D721Med (cell line): ENCODE data around the gene PCYOX1L.

Source experiments
- DNase-seq: peaks from one replicate; pipeline ENCODE4 v3.0.0; 2011; ENCODE audit warnings: low spot score; ENCODE audit not compliant: insufficient read length
- FAIRE-seq: peaks from 2 replicates; lab custom pipeline; 2011; peaks lifted over from hg19 to GRCh38; lab: Jason Lieb, UNC
- TF ChIP-seq, protein P1 (sequence below): IDR thresholded peaks from 2 replicates; pipeline ENCODE4 v1.5.1; 2012; ENCODE audit warnings: mild to moderate bottlenecking, control low read depth; ENCODE audit not compliant: insufficient read depth; ENCODE audit errors: missing control alignments

The PCYOX1L gene

DNA sequence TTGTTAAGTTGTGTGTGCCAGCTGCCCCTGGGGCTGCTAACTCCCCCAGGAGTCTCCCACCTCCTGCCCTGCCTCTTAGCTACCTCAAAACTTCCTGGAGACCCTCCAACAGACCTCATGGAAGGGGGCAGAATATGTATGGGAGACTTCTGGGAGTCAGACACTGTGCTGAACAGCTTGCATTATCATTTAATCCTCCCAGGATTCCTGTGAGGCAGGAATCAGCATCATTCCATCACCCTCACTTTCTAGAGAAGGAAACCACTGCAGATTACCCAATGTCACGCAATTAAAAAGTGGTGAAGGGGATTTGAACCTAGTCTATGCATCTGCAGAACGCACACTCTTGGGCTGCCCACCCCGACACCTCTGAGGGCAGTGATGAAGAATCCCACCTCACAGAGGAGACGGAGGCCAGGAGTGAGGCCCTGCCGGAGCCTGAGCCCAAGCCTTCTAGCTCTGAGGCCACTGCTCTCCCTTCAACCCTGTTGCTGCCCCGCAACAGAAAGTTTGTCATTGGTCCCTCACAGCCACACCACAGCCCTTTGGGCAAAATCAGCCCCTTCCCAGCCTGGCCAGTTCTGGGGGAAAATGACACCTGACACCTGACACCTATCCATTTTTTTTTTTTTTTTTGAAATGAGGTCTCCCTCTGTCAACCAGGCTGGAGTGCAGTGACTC lies 51.6 kb downstream of the PCYOX1L start:
- DNase-seq, result no peak
- FAIRE-seq, result no peak
- TF ChIP-seq, protein P1, sequence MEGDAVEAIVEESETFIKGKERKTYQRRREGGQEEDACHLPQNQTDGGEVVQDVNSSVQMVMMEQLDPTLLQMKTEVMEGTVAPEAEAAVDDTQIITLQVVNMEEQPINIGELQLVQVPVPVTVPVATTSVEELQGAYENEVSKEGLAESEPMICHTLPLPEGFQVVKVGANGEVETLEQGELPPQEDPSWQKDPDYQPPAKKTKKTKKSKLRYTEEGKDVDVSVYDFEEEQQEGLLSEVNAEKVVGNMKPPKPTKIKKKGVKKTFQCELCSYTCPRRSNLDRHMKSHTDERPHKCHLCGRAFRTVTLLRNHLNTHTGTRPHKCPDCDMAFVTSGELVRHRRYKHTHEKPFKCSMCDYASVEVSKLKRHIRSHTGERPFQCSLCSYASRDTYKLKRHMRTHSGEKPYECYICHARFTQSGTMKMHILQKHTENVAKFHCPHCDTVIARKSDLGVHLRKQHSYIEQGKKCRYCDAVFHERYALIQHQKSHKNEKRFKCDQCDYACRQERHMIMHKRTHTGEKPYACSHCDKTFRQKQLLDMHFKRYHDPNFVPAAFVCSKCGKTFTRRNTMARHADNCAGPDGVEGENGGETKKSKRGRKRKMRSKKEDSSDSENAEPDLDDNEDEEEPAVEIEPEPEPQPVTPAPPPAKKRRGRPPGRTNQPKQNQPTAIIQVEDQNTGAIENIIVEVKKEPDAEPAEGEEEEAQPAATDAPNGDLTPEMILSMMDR, result no peak

DNA sequence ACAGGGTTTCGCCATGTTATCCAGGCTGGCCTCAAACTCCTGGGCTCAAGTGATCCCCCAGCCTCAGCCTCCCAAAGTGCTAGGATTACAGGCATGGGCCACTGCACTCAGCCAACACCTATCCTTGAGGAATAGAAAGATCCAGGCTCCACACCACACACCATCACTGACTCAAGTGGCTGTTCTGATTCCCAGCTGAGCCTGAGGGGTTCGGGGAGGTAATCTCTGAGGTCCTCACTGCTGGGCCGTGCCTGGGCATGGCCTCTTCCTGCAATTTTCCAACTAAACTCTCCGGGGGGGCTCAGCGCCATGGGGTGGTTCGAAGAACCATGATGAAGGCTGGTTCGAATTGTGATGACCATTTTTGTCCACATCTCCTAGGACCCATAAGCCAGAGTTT lies 52.2 kb downstream of the PCYOX1L start:
- FAIRE-seq, result no peak
- no peak for DNase-seq
- TF ChIP-seq, protein P1, result no peak

DNA sequence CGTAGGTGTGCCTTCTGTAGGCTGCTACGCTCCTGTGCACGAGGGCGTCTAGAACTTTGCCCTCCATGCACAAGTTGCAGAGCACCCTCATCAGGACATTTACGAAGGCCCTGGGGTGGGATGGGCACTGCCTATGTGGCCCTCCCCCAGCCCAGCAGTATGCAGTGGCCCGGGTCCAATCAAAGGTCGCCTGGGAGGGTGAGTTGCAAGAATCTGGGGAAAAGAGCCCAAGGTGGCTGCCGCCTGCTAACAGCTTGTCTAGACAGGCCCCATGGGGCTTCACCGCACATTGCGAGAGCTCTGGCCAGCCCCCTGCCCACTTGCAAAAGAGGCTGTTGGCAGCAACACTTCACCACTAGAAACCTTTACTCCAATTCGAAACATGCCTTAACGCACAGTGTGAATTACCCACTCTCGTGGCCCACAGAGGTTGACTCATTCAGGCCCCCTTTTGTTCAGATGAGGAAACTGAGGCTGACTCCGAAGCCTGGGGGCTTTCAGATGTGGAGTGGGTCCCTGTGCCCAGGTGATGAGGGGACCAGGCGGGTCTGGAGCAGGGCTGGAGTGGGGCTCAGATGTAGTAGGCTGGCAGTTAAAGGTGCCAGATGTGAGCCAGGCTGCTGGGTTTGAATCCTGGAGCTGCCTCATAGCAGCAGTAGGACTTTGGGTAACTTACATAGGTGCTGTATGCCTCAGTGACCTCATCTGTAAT lies 53.0 kb downstream of the PCYOX1L start:
- TF ChIP-seq, protein P1, result no peak
- FAIRE-seq (no peak), DNase-seq (no peak)

DNA sequence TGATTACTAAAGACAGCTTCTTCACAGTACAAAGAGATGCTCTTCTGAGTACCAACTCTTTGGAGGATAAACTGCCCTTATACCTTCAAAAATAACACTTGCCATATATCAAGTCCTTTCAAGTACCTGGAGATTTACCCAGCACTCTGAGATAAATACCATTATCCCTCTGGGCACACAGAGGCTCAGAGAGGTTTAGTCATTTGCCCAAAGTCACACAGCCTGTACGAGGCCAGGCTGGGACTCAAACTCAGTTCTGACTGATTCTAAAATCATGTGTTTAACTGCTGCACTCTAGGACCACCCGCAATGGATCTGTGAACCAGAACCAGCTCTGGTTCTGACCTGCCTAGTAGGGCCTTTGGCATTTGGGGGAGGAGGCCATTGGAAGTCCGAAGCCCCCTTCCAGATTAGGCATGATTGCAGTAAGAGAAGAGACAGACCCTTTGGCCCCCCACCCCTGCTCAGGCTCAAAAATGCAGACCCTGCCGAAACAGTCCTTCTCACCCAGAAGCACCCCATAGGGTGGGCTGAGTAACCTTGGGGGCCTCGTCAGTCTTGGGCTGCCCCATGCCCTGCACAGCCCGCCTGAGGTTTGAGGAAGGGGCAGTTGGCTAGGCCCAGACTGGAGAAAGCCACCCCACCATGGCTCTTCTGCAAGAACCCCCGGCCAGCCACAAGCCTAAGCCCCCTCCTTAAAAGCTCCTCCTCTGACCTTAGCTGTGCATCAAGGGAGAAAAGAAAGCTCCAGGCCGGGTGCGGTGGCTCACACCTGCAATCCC lies 54.1 kb downstream of the PCYOX1L start:
- DNase-seq (no peak), FAIRE-seq (no peak)
- TF ChIP-seq, protein P1, result no peak

DNA sequence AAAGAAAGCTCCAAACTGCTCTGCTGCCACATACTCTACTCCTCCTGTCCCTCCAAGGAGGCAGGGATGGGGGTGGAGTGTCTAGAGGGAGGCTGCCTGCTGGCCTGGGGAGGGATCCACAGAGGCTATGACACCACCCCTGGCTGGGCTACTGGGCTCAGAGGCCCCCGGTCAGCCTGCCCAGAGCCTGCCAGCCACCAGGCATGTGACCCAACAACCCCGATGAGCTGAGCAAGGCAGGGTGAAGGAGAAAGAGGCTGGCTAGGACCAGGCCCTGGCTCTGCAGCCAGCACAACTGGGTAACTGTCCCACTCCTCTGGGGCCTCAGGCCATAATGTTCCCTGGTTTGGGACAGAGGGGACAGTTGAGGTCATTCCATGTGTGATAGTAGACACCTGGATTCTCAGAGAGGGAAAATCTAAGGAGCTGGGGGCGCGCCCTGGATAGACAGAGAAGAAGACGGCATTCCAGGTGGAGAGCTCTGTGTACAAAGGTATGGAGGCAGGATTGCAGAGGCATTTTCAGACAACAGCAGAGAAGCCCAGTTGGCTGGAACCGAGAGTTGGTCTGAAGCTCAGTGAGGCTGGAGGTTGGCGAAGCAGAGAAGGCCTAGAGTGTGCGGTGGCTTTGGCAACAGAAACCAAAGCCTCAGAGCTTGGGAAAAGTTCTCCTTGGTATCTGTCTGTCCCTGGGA lies 55.1 kb downstream of the PCYOX1L start:
- no peak for DNase-seq

DNA sequence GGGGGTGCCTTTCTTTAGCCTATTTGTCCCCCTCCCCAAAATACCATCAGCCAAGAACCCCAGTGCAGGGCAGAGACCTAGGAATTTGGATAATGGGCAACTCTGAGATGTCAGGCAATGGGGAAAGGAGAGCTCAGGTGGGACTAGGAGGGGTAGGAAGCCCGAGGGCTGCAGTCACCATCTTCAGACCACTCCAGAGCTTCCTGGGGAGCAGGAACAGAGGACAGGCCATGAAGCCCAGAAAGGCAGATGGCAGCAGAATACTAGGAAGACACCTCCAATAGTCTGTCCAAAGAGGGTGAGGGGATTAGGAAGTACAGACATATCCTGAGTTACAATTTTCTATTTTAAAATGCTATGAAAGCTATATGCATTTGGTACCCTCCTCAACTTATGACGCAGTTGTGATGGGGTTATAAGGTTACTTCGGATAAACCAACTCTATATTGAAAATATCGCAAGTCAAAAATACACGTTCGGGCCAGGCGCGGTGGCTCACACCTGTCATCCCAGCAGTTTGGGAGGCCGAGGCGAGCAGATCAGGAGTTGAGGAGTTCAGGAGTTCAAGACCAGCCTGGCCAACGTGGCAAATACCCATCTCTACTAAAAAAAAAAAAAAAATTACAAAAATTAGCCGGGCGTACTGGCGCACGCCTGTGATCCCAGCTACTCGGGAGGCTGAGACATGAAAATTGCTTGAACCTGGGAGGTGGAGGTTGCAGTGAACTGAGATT lies 55.8 kb downstream of the PCYOX1L start:
- TF ChIP-seq, protein P1, result no peak
- no peak for DNase-seq
- FAIRE-seq, result no peak

More for the DNA sequence above, 55.1 kb downstream of the PCYOX1L start:
- FAIRE-seq, result no peak
- TF ChIP-seq, protein P1, result no peak
